ENCODE measurements around the gene RBL2.

- no peak for TF ChIP-seq SMC3 (IDR thresholded peaks at IDR 0.05; ENCODE audit: low read length)
- TF ChIP-seq RFX5 (IDR thresholded peaks at IDR 0.05; ENCODE audit: low read depth, low read length): no peak
- TF ChIP-seq GTF2F1 (IDR thresholded peaks at IDR 0.05; ENCODE audit: low read length): no peak
- no peak for TF ChIP-seq MTF1 (CRISPR knock-in tag; IDR thresholded peaks at IDR 0.05)
- TF ChIP-seq ZBTB8A (CRISPR knock-in tag; IDR thresholded peaks at IDR 0.05; ENCODE audit: borderline replicate concordance, low read depth): no peak
- TF ChIP-seq ZNF652 (CRISPR knock-in tag; IDR thresholded peaks at IDR 0.05; ENCODE audit: borderline replicate concordance, low read depth): no peak
- TF ChIP-seq, protein P1, sequence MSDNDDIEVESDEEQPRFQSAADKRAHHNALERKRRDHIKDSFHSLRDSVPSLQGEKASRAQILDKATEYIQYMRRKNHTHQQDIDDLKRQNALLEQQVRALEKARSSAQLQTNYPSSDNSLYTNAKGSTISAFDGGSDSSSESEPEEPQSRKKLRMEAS (IDR thresholded peaks at IDR 0.05): no peak
- TF ChIP-seq, protein P2, sequence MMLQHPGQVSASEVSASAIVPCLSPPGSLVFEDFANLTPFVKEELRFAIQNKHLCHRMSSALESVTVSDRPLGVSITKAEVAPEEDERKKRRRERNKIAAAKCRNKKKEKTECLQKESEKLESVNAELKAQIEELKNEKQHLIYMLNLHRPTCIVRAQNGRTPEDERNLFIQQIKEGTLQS (CRISPR knock-in tag; IDR thresholded peaks at IDR 0.05): no peak
- TF ChIP-seq ZNF24 (IDR thresholded peaks at IDR 0.05): no peak
- no peak for TF ChIP-seq HCFC1 (IDR thresholded peaks at IDR 0.05; ENCODE audit: low read depth, low read length)
- TF ChIP-seq ZNF589 (CRISPR knock-in tag; conservative IDR thresholded peaks at IDR 0.05): no peak
- TF ChIP-seq KLF15 (CRISPR knock-in tag; IDR thresholded peaks at IDR 0.05; ENCODE audit: borderline replicate concordance): no peak
Measured at GRCh38 chr16:53515811-53516210, 81.5 kb downstream of the RBL2 start.

Measured in HepG2 (cell line).